Activated T-helper 1 cell treated with Interleukin-2 at 50 U/mL for 16 hours (primary cell): ENCODE measurements around the gene FAM118A.
"Not testable (repeated sequence)": the region's sequence is repeated elsewhere in the genome, so short reads cannot be mapped to it uniquely, and the experiment has no call there.

Source experiments
- DNase-seq: peaks from one replicate; pipeline ENCODE4 v3.0.0-alpha.2; 2020; ENCODE audit warnings: low read depth

Gene FAM118A

GRCh38 chr22:45309422-45310227, at the start of gene FAM118A:
FAM118A (plus strand) TSS chr22:45309934; CDS start chr22:45322380, 12,446 bp downstream.
- DNase-seq, result peak; percentile 98

GRCh38 chr22:45260395-45260759, 49.4 kb upstream of the FAM118A start:
- not testable (repeated sequence) for DNase-seq

GRCh38 chr22:45261407-45262088, 48.2 kb upstream of the FAM118A start:
- no peak for DNase-seq

- no peak for DNase-seq
Measured at GRCh38 chr22:45262195-45262930, 47.4 kb upstream of the FAM118A start.

DNA sequence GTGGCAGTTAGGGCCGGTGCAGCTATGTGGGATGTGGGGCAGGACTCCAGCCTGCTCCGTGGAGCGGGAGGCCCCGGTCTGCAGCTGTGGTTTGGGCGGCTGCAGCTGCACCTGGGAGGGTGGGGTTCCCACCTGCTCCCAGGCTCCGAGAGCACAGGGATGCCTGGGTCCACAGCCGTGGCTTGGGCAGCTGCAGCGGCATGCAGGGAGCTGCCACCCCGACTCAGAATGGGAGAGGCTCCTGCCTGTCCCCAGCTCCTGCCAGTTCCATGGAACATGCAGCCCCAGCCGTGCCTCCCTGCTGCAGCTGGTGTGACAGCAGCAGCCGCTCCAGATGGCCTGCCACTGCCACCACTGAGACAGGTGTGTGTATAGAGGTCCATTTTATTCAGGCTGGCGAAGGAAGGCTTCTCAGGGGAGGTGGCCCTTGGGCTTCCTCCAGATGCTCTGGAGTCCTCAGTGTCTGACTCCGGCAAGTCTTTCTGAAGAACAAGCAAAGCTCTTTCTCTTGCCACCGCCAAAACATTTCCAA, 46.7 kb upstream of the FAM118A start:
- DNase-seq, result no peak

DNA sequence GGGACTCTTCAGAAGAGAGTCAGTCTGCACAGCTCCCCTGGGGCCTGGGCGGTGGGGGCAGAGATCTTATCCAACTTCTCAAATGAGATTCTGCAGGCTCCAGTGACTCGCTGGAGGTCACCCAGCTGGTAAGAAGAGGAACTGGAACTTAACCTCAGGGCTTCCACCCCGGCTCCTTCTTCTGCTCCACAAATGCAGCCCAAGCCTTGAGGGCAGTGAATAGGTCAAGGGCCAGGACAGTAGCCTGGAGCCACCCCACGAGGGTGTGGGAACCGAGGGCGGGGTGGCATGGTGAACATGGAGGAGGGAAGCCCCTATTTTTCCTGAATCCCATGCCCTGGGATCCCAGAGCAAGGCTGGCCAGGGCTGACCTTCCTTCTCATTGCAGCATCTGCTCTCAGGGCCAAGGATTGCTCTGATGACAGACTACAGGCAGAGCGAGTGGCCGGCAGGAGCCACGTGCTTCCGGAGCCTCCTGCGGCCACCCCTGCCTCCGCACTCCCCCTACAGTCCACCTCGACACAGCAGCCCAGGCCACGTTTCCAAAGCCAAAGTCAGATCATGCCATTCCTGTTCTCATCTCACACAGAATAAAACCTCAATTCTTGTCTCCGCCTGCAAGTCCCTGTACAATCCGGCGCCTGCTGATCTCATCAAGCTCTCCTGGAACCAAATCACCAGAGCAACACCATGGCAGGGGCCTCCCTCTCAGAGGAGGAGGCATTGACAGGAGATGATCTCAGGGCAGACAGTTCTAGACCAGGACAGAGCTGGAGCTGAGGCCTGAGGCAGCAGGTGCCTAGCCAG, 46.1 kb upstream of the FAM118A start:
- no peak for DNase-seq

- no peak for DNase-seq
Measured at GRCh38 chr22:45265535-45265934, 44.2 kb upstream of the FAM118A start.

- DNase-seq, result no peak
Measured at GRCh38 chr22:45268167-45268957, 41.4 kb upstream of the FAM118A start.

- peak; percentile 88 for DNase-seq
Measured at GRCh38 chr22:45268958-45269844, 40.5 kb upstream of the FAM118A start.

DNA sequence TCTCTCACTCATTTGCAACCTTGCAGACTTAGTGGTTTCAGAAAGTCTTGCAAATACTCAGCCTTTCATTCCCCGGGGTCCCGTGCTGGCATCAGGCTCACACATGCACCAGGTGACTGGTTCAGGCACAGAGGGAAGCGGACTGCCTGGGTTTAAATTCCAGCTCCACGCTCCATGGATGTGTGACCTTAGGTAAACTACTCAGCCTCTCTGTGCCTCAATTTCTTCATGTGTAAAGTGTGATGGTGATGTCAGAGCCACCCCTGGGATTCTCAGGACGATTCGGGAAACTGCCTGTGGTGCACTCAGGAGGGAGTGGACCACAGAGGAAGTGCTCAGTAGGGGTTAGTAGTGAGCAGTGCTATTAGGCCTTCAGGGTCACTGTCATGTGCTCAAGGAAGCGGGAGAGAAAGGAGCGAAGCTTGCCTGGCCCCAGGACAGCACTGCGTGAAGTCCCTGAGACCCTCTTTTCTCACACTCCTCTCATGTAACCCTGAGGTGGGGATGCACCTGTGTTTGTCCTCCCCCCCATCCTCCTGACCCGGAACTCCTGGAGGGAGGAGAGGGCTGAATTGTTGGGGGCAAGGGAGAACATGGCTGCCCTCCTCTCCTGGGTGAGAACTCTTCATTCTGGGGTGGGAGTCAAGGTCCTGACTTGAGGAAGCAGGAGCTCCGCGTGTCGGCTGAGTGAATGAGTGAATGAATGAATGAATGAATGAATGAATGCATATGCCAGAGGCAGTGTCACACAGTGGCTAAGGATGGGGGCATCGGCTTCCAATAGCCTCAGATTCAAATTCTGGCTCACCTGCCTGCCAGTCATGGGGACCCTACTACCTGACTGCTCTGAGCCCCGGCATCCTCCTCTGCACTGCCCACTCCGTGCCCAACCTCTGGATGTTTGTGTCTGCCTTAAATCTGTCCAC, 39.4 kb upstream of the FAM118A start:
- no peak for DNase-seq

DNA sequence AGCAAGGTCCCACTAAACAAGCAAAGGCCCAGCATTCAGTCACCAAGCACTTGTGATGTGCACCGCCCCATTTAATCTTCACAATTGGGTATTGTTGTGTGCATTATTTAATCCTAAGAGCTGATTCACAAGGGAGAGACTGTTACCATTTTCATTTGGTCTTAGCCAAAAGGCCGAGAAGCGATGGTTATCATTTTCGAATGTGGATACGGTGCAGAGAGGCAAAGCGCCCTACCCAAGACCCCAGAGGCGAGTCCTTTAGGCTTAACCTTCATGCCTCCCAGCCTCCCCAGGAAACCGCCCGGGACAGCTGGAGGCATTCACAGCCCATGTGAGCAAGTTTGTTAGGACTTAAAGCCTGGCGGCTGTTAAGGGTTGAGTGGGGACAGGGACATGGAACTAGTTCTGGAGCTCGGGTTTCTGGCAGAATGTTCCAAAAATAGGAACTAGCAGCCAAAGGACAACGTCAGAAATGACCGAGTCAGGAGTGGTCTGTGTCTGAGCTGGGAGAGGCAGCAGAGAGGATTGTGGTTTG, 38.0 kb upstream of the FAM118A start:
- DNase-seq, result no peak

DNA sequence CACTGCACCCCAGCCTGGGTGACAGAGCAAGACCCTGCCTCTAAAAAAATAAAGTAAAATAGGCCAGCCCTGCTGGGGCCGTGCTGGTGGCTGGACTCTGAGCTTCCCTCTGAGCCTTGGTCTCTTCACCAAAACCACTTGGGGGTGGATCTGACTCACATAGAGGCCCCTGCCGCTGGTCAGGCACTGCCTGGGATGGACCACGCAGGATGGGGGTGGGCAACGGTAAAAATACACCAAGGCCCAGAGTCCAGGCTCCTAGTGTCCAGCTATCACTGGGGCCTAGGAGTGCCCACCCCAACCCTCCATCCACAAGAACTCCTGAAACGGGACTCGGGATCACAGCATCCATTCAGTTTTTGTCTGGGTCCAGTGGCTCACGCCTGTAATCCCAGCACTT, 37.2 kb upstream of the FAM118A start:
- no peak for DNase-seq

GRCh38 chr22:45273452-45274075, 36.2 kb upstream of the FAM118A start:
- DNase-seq, result no peak

DNA sequence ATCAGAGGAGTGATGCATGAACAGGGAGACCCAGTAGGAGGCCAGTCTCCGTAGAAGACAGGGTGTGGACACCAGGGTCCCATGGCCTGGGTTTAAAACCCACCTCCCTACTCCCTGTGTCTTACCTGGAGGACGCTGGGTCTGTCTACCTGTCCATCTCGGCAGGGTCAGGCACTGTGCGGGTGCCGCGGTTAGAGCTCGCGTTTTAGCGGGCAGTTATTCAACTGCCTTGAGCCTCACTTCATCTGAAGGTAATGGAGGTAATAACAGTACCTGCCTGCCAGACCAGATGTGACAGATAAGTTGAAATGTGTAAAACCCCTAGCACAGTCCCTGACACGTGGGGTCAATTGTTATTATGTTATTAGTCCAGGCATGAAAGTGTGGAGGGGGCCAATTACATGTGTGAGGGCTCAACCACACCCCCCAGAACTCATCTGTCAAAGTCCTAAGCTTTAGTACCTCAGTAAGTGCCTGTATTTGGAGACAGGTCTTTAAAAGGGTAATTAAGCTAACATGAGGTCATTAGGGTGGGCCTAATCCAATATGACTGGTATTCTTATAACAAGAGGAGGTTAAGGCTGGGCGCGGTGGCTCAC, 33.1 kb upstream of the FAM118A start:
- no peak for DNase-seq

GRCh38 chr22:45277720-45278119, 32.0 kb upstream of the FAM118A start:
- DNase-seq, result not testable (repeated sequence)

DNA sequence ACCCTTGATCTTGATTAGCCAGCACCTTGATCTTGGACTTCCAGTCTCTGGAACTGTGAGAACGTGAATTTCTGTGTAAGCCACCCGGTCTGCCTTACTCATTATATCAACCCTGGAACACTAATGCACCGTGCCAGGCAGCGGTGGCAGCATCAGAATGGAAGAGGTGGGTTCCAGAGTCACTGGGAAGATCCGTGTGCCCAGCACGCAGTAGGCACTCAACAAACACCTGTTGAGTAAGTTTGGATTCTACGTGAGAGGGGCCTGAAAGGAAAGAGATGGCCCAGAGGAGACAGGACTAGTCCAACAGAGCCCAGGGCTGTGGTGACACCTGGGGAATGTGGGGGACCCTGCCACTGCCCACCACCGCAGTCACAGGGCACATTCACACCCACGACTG, 31.6 kb upstream of the FAM118A start:
- no peak for DNase-seq

- no peak for DNase-seq
Measured at GRCh38 chr22:45280587-45280980, 29.1 kb upstream of the FAM118A start.

- DNase-seq, result no peak
Measured at GRCh38 chr22:45281010-45281409, 28.7 kb upstream of the FAM118A start.
